Cardiac fibroblast (primary cell): ENCODE measurements around the gene ZBTB48.
A peak's percentile ranks its signal among the peaks of the same experiment; 100 is the strongest.

ENCODE experiments used
- DNase-seq, 2 donors: peaks; one replicate each; pipeline versions ENCODE4 v3.0.0 to v3.0.0-alpha.2; 2010; ENCODE audit warnings: low read depth in 2 of 2
- H3K4me3 ChIP-seq, 2 donors: replicated peaks in 1 of 2; 1 replicate in 1 of 2; 2 replicates in 1 of 2; pipeline ENCODE4 v1.5.1; 2011; ENCODE audit warnings: low read depth in 2 of 2, low read length in 2 of 2, mild to moderate bottlenecking in 2 of 2, moderate library complexity in 1 of 2
- CTCF ChIP-seq: IDR thresholded peaks from one replicate; pipeline ENCODE4 v1.5.1; 2011; ENCODE audit warnings: low read depth, mild to moderate bottlenecking, low read length, inconsistent platforms

ZBTB48 gene

GRCh38 chr1:6637770-6638169 is 58.0 kb downstream of the ZBTB48 start:
- H3K4me3 ChIP-seq: no peak overlapping the region
- no peak for DNase-seq
- no peak for TF ChIP-seq CTCF

GRCh38 chr1:6638226-6638625 is 58.4 kb downstream of the ZBTB48 start:
- no peak for TF ChIP-seq CTCF
- no peak overlapping the region for H3K4me3 ChIP-seq
- DNase-seq: peak; percentile 47 to 81
